Hematopoietic multipotent progenitor cell treated with erythropoietin and hydrocortisone succinate and interleukin-3 and kit ligand, for 17 days (in vitro differentiated cells): ENCODE data around the gene EPAS1.
"Not testable (repeated sequence)": the region's sequence is repeated elsewhere in the genome, so short reads cannot be mapped to it uniquely, and the experiment has no call there.

Experiments
- DNase-seq: peaks from one replicate; pipeline ENCODE4 v3.0.0-alpha.2; 2015; ENCODE audit warnings: low spot score

The EPAS1 gene

GRCh38 chr2:46383784-46384456 is 86.7 kb downstream of the EPAS1 start:
- no peak for DNase-seq

GRCh38 chr2:46384457-46384815 is 87.2 kb downstream of the EPAS1 start:
- DNase-seq, result no peak

DNA sequence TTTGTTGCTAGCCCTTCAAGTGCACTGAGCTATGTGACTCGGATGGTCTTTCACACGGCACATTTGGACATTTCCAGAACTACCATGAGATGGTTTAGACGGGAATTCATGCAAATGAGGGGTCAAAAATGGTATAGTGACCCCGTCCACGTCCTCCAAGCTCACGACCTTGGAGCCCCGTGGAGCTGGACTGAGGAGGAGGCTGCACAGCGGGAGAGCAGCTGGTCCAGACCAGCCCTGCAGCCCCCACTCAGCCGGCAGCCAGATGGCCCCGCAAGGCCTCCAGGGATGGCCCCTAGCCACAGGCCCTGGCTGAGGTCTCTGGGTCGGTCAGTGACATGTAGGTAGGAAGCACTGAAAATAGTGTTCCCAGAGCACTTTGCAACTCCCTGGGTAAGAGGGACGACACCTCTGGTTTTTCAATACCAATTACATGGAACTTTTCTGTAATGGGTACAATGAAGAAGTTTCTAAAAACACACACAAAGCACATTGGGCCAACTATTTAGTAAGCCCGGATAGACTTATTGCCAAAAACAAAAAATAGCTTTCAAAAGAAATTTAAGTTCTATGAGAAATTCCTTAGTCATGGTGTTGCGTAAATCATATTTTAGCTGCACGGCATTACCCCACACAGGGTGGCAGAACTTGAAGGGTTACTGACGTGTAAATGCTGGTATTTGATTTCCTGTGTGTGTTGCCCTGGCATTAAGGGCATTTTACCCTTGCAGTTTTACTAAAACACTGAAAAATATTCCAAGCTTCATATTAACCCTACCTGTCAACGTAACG is 88.8 kb downstream of the EPAS1 start:
- DNase-seq, result no peak

GRCh38 chr2:46386763-46387162 is 89.6 kb downstream of the EPAS1 start:
- no peak for DNase-seq

DNA sequence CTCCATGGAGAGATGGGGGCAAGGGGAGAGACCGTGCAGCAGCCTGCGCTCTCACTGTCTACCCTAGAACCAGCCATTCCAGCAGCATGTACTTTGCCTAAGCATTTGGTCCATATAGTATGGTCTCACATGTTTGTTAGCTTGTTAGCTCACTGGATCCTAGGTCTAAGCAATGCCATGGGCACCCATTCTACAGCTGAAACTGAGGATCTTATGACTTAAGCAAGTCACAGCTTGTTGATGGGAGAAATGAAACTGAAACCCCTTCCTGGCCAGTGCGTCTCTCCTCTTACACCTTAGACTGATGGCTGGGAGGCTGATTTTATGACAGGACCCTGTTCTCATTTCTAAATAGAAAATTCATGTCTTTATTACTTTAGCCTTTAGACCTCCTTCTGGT is 90.1 kb downstream of the EPAS1 start:
- DNase-seq, result no peak

DNA sequence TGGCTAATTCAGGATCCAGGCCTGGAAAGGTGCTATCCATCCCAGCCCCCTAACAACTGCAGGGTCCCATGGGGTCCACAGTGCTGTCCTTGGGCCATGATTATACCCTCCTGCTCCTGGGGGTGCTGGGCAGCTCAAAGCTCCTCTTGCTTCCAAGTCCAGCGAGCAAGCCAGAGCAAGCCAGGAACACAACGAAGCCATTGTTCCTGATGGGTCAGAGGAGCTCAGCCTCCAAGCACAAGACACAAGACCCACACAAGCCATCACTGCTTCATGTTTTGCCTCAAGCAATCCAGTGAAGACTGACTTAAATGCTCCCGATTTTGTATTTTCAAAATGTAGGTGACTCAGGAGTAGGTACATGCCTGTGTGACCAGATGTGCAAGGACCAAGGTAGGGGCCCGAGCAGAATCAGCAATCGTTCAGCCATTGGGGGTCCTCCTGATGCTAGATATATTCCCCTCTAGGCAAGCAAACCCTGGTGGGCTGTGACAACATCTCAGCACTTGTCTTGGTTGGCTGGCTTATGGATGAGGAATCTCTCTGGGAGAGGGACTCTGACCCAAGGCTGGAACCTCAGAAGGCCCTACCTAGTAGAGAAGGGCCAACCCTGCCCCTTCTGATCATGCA is 90.8 kb downstream of the EPAS1 start:
- DNase-seq, result no peak

- no peak for DNase-seq
These were observed 91.7 kb downstream of the EPAS1 start for GRCh38 chr2:46388881-46389280.

GRCh38 chr2:46389417-46389916 is 92.3 kb downstream of the EPAS1 start:
- no peak for DNase-seq

DNA sequence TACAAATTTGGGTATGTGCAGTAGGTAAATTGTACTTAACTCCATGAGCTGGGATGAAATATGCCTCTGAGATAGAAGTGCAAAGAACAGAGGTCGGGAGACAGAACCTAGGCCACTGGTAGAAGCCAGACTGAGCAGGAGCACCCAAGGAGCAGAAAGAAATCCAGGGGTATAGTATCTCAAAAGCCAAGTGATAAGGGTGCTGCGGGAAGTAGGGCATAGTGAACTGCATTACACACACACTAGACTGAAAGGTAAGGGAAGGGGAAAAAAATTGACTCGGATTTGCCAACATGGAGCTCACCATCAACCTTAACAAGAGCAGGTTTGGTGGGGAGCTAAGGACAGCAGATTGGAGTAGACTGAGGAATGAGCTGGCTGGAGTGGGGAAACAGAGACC is 92.8 kb downstream of the EPAS1 start:
- no peak for DNase-seq

GRCh38 chr2:46390901-46391395 is 93.7 kb downstream of the EPAS1 start:
- DNase-seq, result no peak

DNA sequence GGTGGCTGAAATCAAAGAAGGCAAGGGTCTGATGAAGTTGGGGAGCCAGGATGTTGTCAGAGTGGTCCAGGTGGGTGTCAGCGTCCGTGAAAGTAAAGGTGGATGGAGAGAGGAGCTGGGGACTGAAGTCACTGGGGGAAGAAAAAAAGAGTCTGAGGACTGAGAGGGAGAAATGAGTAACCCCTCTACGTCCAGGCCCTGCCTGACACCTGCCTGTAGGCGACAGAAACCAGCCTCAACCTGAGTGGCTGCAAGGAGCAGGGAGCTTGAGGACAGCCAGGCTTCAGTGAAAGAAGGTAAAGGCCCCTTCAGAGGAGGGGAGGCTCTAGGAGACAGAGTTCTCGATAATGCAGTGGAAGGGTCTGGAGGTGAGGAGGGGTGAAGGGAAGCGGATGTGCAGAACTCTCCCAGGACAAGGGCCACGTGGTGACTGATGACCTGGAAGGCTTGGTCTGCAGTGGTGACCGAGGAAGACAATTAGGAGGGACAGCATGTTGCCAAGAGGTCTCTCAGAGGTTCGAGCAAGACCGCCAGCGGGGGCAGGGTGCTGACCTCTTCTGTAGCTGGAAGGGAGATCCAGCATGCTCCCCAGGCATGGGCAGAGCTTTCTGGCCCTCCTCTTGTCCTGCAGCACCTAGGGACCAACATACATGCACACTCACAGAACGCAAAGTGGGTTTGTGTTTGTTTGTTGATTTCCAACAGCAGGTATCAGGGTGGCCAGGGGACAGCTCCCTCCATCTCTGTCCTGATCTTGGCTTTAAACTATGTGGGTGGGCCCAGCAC is 95.5 kb downstream of the EPAS1 start:
- DNase-seq, result no peak

DNA sequence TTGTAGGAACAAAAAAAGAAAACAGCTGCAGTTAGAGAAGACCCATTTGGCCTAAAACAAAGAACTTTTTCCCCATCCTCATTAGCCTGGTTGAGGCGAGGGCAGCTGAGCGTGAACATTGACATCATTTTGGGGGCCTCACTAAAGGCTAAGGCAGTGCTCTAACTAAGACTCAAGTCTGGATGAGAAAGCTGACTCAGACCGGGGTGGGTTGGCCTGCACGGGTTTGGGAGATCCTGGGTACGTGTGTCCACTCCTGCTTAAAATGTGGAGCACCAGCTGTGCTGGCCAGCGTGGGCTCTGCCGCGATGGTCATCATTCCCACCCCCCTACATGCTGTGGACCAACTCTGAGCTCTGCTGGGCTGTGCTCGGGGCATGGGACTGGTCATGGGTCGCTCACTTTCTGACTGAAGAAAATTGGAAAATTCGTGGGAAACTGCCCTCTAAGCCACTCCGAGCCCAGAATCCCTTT is 96.2 kb downstream of the EPAS1 start:
- no peak for DNase-seq

DNA sequence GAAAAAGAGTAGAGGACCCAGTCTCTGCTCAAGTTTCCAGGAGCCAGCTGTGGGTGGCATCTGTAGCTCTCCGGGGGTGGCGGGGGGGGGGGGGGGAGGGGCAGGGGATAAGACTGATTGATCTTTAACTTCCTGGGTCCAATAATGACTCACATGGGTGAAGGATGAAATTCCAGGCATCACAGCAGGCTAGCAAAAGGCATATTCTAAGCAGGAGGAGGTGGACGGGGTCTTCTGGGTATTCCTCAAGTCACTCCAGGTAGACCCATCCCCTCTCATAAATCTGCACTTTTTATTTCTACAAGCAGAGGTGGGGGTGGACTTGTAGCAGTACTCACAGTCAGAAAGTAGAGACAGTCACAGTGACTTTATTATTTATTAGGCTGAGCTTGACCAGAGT is 96.7 kb downstream of the EPAS1 start:
- DNase-seq, result no peak

DNA sequence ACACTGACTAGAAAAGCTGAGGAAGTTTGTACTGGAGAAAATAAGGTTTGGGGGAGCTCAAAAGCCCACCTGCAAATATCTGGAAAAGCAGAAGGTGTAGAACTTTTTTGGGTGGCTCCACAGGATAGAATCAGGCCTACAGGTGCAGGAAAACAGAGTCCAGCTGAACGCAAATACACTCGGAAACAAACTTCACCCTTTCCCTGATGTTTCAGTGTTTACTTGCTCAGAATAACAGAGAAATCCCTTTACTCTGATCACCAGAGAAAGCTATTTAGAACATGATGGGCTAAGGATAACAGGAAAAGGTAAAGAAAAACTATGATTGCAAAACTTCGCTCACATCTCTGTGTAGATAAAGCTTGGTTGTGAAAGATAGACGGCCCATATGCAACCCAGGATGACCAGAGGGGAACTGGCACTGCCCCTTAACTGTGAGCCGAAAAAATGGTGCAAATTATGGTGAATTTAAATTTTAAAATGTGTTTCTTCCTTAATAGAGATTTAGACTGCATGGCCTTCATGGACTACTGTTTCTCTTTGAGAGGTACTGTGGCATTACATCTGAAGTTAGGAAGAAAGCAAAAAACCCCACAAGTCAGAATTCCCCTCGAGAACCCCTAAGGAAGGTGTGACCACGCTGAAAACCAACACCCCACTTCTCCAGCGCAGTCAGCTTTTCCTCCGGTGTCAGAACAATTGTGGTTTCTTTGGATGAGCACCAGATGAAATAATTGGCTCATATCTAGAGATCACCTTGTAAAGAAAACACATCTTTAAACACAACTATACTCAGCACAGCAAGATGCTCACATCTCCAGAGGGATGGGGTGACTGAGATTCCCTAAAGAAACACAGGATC is 97.7 kb downstream of the EPAS1 start:
- DNase-seq, result no peak

- DNase-seq, result not testable (repeated sequence)
These were observed 98.5 kb downstream of the EPAS1 start for GRCh38 chr2:46395730-46396129.

GRCh38 chr2:46400016-46400415 is 102.8 kb downstream of the EPAS1 start:
- DNase-seq, result no peak

- DNase-seq, result no peak
These were observed 105.7 kb downstream of the EPAS1 start for GRCh38 chr2:46402874-46403273.

- no peak for DNase-seq
These were observed 107.1 kb downstream of the EPAS1 start for GRCh38 chr2:46404181-46404759.

- no peak for DNase-seq
These were observed 110.7 kb downstream of the EPAS1 start for GRCh38 chr2:46407852-46408455.

GRCh38 chr2:46409756-46410155 is 112.5 kb downstream of the EPAS1 start:
- no peak for DNase-seq
